ENCODE measurements around the gene AMMECR1L.
"Not testable (repeated sequence)": the region's sequence is repeated elsewhere in the genome, so short reads cannot be mapped to it uniquely, and the experiment has no call there.

The AMMECR1L gene

GRCh38 chr2:127884861-127885740, 655 bp downstream of the AMMECR1L start:
- H3K9me3 ChIP-seq (ENCODE audit: insufficient read depth, low read depth, low read length); H3K27ac ChIP-seq (ENCODE audit: low read length); H3K27me3 ChIP-seq (ENCODE audit: insufficient read depth, low read length): not testable (repeated sequence)
- peaks cover 37% of the 10 kb centered on the region for H3K36me3 ChIP-seq (ENCODE audit: insufficient read depth, low read depth, low read length)
- peaks cover 12% of the 10 kb centered on the region for H3K4me1 ChIP-seq (ENCODE audit: insufficient read depth, low read length)
- peak overlapping the region; percentile 47; the same call in 1 of the 2 replicates for H3K9ac ChIP-seq (ENCODE audit: low read depth, low read length)
- H3K4me3 ChIP-seq (ENCODE audit: low read length) = peak overlapping the region; percentile 65

- no peaks in the 10 kb centered on the region for H3K27me3 ChIP-seq (ENCODE audit: insufficient read depth, low read length)
- H3K27ac ChIP-seq (ENCODE audit: low read length) = no peak overlapping the region
- H3K9ac ChIP-seq (ENCODE audit: low read depth, low read length) = peak overlapping the region; percentile 47; the same call in 1 of the 2 replicates
- H3K36me3 ChIP-seq (ENCODE audit: insufficient read depth, low read depth, low read length) = peaks cover 40% of the 10 kb centered on the region
- H3K9me3 ChIP-seq (ENCODE audit: insufficient read depth, low read depth, low read length) = no peaks in the 10 kb centered on the region
- peaks cover 12% of the 10 kb centered on the region for H3K4me1 ChIP-seq (ENCODE audit: insufficient read depth, low read length)
- peak overlapping the region; percentile 65 for H3K4me3 ChIP-seq (ENCODE audit: low read length)
Observed at GRCh38 chr2:127884436-127884835, 1.3 kb downstream of the AMMECR1L start.

GRCh38 chr2:127879899-127880298, 5.9 kb downstream of the AMMECR1L start:
- Histone ChIP-seq H3K4me1 (ENCODE audit: insufficient read depth, low read length) (peaks cover 7% of the 10 kb centered on the region; the same call in 1 of the 2 replicates), H3K9ac (ENCODE audit: low read depth, low read length) (no peak overlapping the region), H3K4me3 (ENCODE audit: low read length) (no peak overlapping the region), H3K36me3 (ENCODE audit: insufficient read depth, low read depth, low read length) (peaks cover 46% of the 10 kb centered on the region), H3K27me3 (ENCODE audit: insufficient read depth, low read length) (no peaks in the 10 kb centered on the region), H3K27ac (ENCODE audit: low read length) (no peak overlapping the region), H3K9me3 (ENCODE audit: insufficient read depth, low read depth, low read length) (no peaks in the 10 kb centered on the region)

GRCh38 chr2:127877626-127878025, 8.1 kb downstream of the AMMECR1L start:
- H3K4me3 ChIP-seq (ENCODE audit: low read length) = no peak overlapping the region
- no peaks in the 10 kb centered on the region for H3K9me3 ChIP-seq (ENCODE audit: insufficient read depth, low read depth, low read length)
- no peaks in the 10 kb centered on the region for H3K4me1 ChIP-seq (ENCODE audit: insufficient read depth, low read length)
- H3K27me3 ChIP-seq (ENCODE audit: insufficient read depth, low read length) = no peaks in the 10 kb centered on the region
- peaks cover 51% of the 10 kb centered on the region for H3K36me3 ChIP-seq (ENCODE audit: insufficient read depth, low read depth, low read length)
- H3K9ac ChIP-seq (ENCODE audit: low read depth, low read length) = no peak overlapping the region
- H3K27ac ChIP-seq (ENCODE audit: low read length) = no peak overlapping the region

GRCh38 chr2:127877136-127877535, 8.6 kb downstream of the AMMECR1L start:
- H3K36me3 ChIP-seq (ENCODE audit: insufficient read depth, low read depth, low read length) = peaks cover 51% of the 10 kb centered on the region
- H3K4me3 ChIP-seq (ENCODE audit: low read length) = no peak overlapping the region
- no peak overlapping the region for H3K9ac ChIP-seq (ENCODE audit: low read depth, low read length)
- H3K4me1 ChIP-seq (ENCODE audit: insufficient read depth, low read length) = no peaks in the 10 kb centered on the region
- no peak overlapping the region for H3K27ac ChIP-seq (ENCODE audit: low read length)
- no peaks in the 10 kb centered on the region for H3K27me3 ChIP-seq (ENCODE audit: insufficient read depth, low read length)
- no peaks in the 10 kb centered on the region for H3K9me3 ChIP-seq (ENCODE audit: insufficient read depth, low read depth, low read length)

- no peaks in the 10 kb centered on the region for H3K4me1 ChIP-seq (ENCODE audit: insufficient read depth, low read length)
- no peak overlapping the region for H3K4me3 ChIP-seq (ENCODE audit: low read length)
- no peak overlapping the region for H3K27ac ChIP-seq (ENCODE audit: low read length)
- H3K36me3 ChIP-seq (ENCODE audit: insufficient read depth, low read depth, low read length) = peaks cover 47% of the 10 kb centered on the region
- H3K9me3 ChIP-seq (ENCODE audit: insufficient read depth, low read depth, low read length) = no peaks in the 10 kb centered on the region
- H3K9ac ChIP-seq (ENCODE audit: low read depth, low read length) = no peak overlapping the region
- no peaks in the 10 kb centered on the region for H3K27me3 ChIP-seq (ENCODE audit: insufficient read depth, low read length)
Observed at GRCh38 chr2:127874378-127875269, 11.1 kb downstream of the AMMECR1L start.

- no peaks in the 10 kb centered on the region for H3K9me3 ChIP-seq (ENCODE audit: insufficient read depth, low read depth, low read length)
- no peak overlapping the region for H3K9ac ChIP-seq (ENCODE audit: low read depth, low read length)
- H3K27ac ChIP-seq (ENCODE audit: low read length) = no peak overlapping the region
- H3K36me3 ChIP-seq (ENCODE audit: insufficient read depth, low read depth, low read length) = peaks cover 48% of the 10 kb centered on the region
- H3K4me1 ChIP-seq (ENCODE audit: insufficient read depth, low read length) = no peaks in the 10 kb centered on the region
- H3K4me3 ChIP-seq (ENCODE audit: low read length) = no peak overlapping the region
- H3K27me3 ChIP-seq (ENCODE audit: insufficient read depth, low read length) = no peaks in the 10 kb centered on the region
Observed at GRCh38 chr2:127873707-127874303, 12.0 kb downstream of the AMMECR1L start.

GRCh38 chr2:127872354-127872753, 13.4 kb downstream of the AMMECR1L start:
- Histone ChIP-seq H3K4me1 (ENCODE audit: insufficient read depth, low read length) (no peaks in the 10 kb centered on the region), H3K4me3 (ENCODE audit: low read length) (no peak overlapping the region), H3K9ac (ENCODE audit: low read depth, low read length) (no peak overlapping the region), H3K27ac (ENCODE audit: low read length) (no peak overlapping the region), H3K27me3 (ENCODE audit: insufficient read depth, low read length) (no peaks in the 10 kb centered on the region), H3K9me3 (ENCODE audit: insufficient read depth, low read depth, low read length) (no peaks in the 10 kb centered on the region), H3K36me3 (ENCODE audit: insufficient read depth, low read depth, low read length) (peaks cover 62% of the 10 kb centered on the region)

- no peak overlapping the region for H3K27ac ChIP-seq (ENCODE audit: low read length)
- no peaks in the 10 kb centered on the region for H3K9me3 ChIP-seq (ENCODE audit: insufficient read depth, low read depth, low read length)
- H3K9ac ChIP-seq (ENCODE audit: low read depth, low read length) = no peak overlapping the region
- no peak overlapping the region for H3K4me3 ChIP-seq (ENCODE audit: low read length)
- H3K36me3 ChIP-seq (ENCODE audit: insufficient read depth, low read depth, low read length) = peaks cover 77% of the 10 kb centered on the region
- no peaks in the 10 kb centered on the region for H3K4me1 ChIP-seq (ENCODE audit: insufficient read depth, low read length)
- no peaks in the 10 kb centered on the region for H3K27me3 ChIP-seq (ENCODE audit: insufficient read depth, low read length)
Observed at GRCh38 chr2:127865926-127866325, 19.8 kb downstream of the AMMECR1L start.

GRCh38 chr2:127864877-127865276, 20.9 kb downstream of the AMMECR1L start:
- Histone ChIP-seq H3K36me3 (ENCODE audit: insufficient read depth, low read depth, low read length) (peaks cover 70% of the 10 kb centered on the region), H3K9ac (ENCODE audit: low read depth, low read length) (no peak overlapping the region), H3K27me3 (ENCODE audit: insufficient read depth, low read length) (no peaks in the 10 kb centered on the region), H3K4me3 (ENCODE audit: low read length) (no peak overlapping the region), H3K27ac (ENCODE audit: low read length) (no peak overlapping the region), H3K4me1 (ENCODE audit: insufficient read depth, low read length) (peaks cover 10% of the 10 kb centered on the region; the same call in 1 of the 2 replicates), H3K9me3 (ENCODE audit: insufficient read depth, low read depth, low read length) (no peaks in the 10 kb centered on the region)

GRCh38 chr2:127862228-127862627, 23.5 kb downstream of the AMMECR1L start:
- Histone ChIP-seq H3K36me3 (ENCODE audit: insufficient read depth, low read depth, low read length) (peaks cover 44% of the 10 kb centered on the region), H3K9ac (ENCODE audit: low read depth, low read length) (no peak overlapping the region), H3K4me3 (ENCODE audit: low read length) (no peak overlapping the region), H3K4me1 (ENCODE audit: insufficient read depth, low read length) (peaks cover 12% of the 10 kb centered on the region; the same call in 1 of the 2 replicates), H3K9me3 (ENCODE audit: insufficient read depth, low read depth, low read length) (no peaks in the 10 kb centered on the region), H3K27me3 (ENCODE audit: insufficient read depth, low read length) (no peaks in the 10 kb centered on the region), H3K27ac (ENCODE audit: low read length) (no peak overlapping the region)

Measured in iPS-20b (cell line).